ENCODE results near the gene ZNF681. TPM values are rescaled to one million over a fixed set of nuclear protein-coding genes. Genes with fewer than 3 reads are reported as not detected.

Gene ZNF681
- total and polyA plus RNA-seq, 10 of the 15 experiments (the other 5 are each of a cell fraction or from before 2014, with no cell fraction given) = 0.11 to 0.41 (median 0.24) TPM; not detected in 1

DNA sequence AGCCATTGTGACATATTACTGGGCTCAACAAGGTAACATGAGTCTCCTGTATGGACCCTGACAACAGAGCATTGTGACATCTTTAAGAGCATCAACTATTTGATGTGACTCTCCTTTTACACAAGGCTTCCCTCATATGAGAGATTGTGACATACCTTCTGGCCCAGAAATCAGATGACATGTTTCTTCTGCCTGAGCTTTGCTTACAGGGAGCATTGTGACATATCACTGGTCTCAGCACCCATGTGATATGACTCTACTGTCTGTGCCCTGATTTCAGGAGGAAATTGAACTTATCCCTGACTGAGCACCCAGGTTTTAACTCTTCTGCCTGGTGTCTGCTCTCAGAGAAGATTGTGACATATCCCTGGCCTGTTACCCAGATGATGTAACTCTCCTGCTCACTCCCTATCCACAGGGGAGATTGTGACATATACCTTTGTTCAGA is 15.9 kb upstream of the ZNF681 start:
- DNase-seq (ENCODE audit: low read depth, low spot score) = no peak
- H3K9me3 ChIP-seq (replicated peaks; ENCODE audit: control insufficient read depth, insufficient read depth, low read length) = peaks cover 2% of the 10 kb centered on the region; the same call in 1 of the 3 replicates
- H3K4me2 ChIP-seq (ENCODE audit: control insufficient read depth, insufficient read depth) = no peak overlapping the region
- no peak overlapping the region for H3K4me3 ChIP-seq
- no peak for ATAC-seq
- no peak overlapping the region for H3K27ac ChIP-seq (ENCODE audit: control insufficient read depth, insufficient read depth)
- intact Hi-C loops (cut with micrococcal nuclease; ENCODE audit: unreplicated experiment) = no loop called here
- H2AFZ ChIP-seq (ENCODE audit: control insufficient read depth, low read depth, low read length) = no peak overlapping the region
- H3K36me3 ChIP-seq (ENCODE audit: control insufficient read depth in 2 of 2, insufficient read depth in 2 of 2, low read length in 1 of 2) = no peaks in the 10 kb centered on the region
- ChIA-PET POLR2A (no interaction called here), SMC1A (ENCODE audit: uncharacterized antibody, unreplicated experiment) (no interaction called here), CTCF (no interaction called here), RAD21 (ENCODE audit: unreplicated experiment) (no interaction called here)
- H3K79me2 ChIP-seq (ENCODE audit: control insufficient read depth, insufficient read depth, low read length) = no peaks in the 10 kb centered on the region
- H4K20me1 ChIP-seq (ENCODE audit: control insufficient read depth, insufficient read depth) = no peaks in the 10 kb centered on the region
- in situ Hi-C loops (cut with MboI) = no loop called here
- no peak for FAIRE-seq
- BruUV-seq (replicated peaks) = no TSS peak
- no peak overlapping the region for H3K9ac ChIP-seq (ENCODE audit: control insufficient read depth, insufficient read depth, low read length)
- H3K27me3 ChIP-seq (replicated peaks in 1 of 2; ENCODE audit: control insufficient read depth in 2 of 2, insufficient read depth in 2 of 2, low read length in 1 of 2) = no peaks in the 10 kb centered on the region
- H3K4me1 ChIP-seq (ENCODE audit: control insufficient read depth, insufficient read depth, low read length) = no peaks in the 10 kb centered on the region
- TF ChIP-seq HDGF (IDR thresholded peaks at IDR 0.05) (no peak), PAX8 (IDR thresholded peaks at IDR 0.05) (no peak), BMI1 (IDR thresholded peaks at IDR 0.05; ENCODE audit: borderline replicate concordance) (no peak), PRDM15 (CRISPR knock-in tag; IDR thresholded peaks at IDR 0.05) (no peak), TCF7 (IDR thresholded peaks at IDR 0.05; ENCODE audit: borderline replicate concordance) (no peak), CBX3 (IDR thresholded peaks at IDR 0.05; ENCODE audit: borderline replicate concordance, low read depth) (no peak), ZNF24 (IDR thresholded peaks at IDR 0.05) (no peak), JUNB (IDR thresholded peaks at IDR 0.05) (no peak), RBBP5 (conservative IDR thresholded peaks at IDR 0.05) (no peak), STAT3 (IDR thresholded peaks at IDR 0.05; ENCODE audit: low read depth, low read length) (no peak), HCFC1 (IDR thresholded peaks at IDR 0.05; ENCODE audit: low read length) (no peak), LARP7 (IDR thresholded peaks at IDR 0.05) (no peak), STAT1 (conservative IDR thresholded peaks at IDR 0.05) (no peak), ZNF687 (IDR thresholded peaks at IDR 0.05) (no peak), MTA3 (IDR thresholded peaks at IDR 0.05; ENCODE audit: borderline replicate concordance, low read length) (no peak), HSF1 (IDR thresholded peaks at IDR 0.05; ENCODE audit: low read depth, low read length) (no peak), CHD4 (IDR thresholded peaks at IDR 0.05) (no peak)
- TF ChIP-seq, protein P1, sequence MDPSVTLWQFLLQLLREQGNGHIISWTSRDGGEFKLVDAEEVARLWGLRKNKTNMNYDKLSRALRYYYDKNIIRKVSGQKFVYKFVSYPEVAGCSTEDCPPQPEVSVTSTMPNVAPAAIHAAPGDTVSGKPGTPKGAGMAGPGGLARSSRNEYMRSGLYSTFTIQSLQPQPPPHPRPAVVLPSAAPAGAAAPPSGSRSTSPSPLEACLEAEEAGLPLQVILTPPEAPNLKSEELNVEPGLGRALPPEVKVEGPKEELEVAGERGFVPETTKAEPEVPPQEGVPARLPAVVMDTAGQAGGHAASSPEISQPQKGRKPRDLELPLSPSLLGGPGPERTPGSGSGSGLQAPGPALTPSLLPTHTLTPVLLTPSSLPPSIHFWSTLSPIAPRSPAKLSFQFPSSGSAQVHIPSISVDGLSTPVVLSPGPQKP (IDR thresholded peaks at IDR 0.05; ENCODE audit: low read depth, low read length) = no peak
